Ovary (tissue), 9 donors: ENCODE measurements around the gene CENPP. TPM values are rescaled to one million over a fixed set of nuclear protein-coding genes. Genes with fewer than 3 reads are reported as not detected.
A peak's percentile ranks its signal among the peaks of the same experiment; 100 is the strongest.

Experiments
- DNase-seq, 5 donors: peaks; one replicate each; pipeline ENCODE4 v3.0.0-alpha.2; 2019 to 2020
- H3K27ac ChIP-seq, 2 donors: fragments of 200-600 bp; one replicate each; pipeline versions ENCODE4 v1.5.1 to v1.8.0; 2019 to 2022
- H3K27me3 ChIP-seq: fragments of 200-600 bp; one replicate; pipeline ENCODE4 v1.8.0; 2022
- H3K36me3 ChIP-seq: fragments of 200-600 bp; sonication (generic); one replicate; pipeline ENCODE4 v1.5.1; 2019
- H3K4me1 ChIP-seq: one replicate; pipeline ENCODE4 v1.8.1; 2013; ENCODE audit warnings: mild to moderate bottlenecking, moderate library complexity; ENCODE audit not compliant: insufficient read depth
- H3K4me3 ChIP-seq: fragments of 200-600 bp; sonication (generic); one replicate; pipeline ENCODE4 v1.5.1; 2017
- H3K9me3 ChIP-seq, 2 donors: fragments of 200-600 bp in 1 of 2; sonication (generic) in 1 of 2; one replicate each; pipeline versions ENCODE4 v1.5.1 to v1.8.1; 2013 to 2019; ENCODE audit warnings: mild to moderate bottlenecking in 1 of 2, moderate library complexity in 1 of 2
- CTCF ChIP-seq, 3 donors: fragments of 450-650 bp in 2 of 3; fragments of 200-600 bp in 1 of 3; IDR thresholded peaks; one replicate each; pipeline versions ENCODE4 v1.5.1 to v1.8.0; 2016 to 2022; ENCODE audit warnings: antibody characterized with exemption in 3 of 3, mild to moderate bottlenecking in 1 of 3
- EP300 ChIP-seq: sonication (generic); formaldehyde crosslinking; IDR thresholded peaks from one replicate; pipeline ENCODE4 v1.6.1; 2017; ENCODE audit warnings: antibody characterized with exemption
- POLR2A ChIP-seq: fragments of 450-650 bp; IDR thresholded peaks from one replicate; pipeline ENCODE4 v1.6.1; 2017; ENCODE audit warnings: antibody characterized with exemption, mild to moderate bottlenecking, moderate library complexity
- WGBS, 3 donors: extraction: QIAGEN DNeasy Blood & Tissue Kit in 1 of 3; methylation state at CpG; one replicate each; pipeline versions ENCODE4 v1.1.5 to v1.1.7; 2013 to 2017; 5-methylcytosine and 5-hydroxymethylcytosine counted together
- intact Hi-C, 4 donors: fragments of 100-400 bp; cut with DNase I; formaldehyde crosslinking; loops; one replicate each; pipeline versions ENCODE4 v1.11.0 to v1.15.1; 2022 to 2023
- polyA plus RNA-seq, 2 donors: library from polyadenylated mRNA; stranded (reverse); fragments of 200-250 nt in 1 of 2; fragments of 350-450 nt in 1 of 2; fragmentation: Illumina TruSeq in 1 of 2; extraction: RNeasy Lipid Tissue Mini Kit (QIAGEN cat#74804) in 1 of 2; gene quantifications; one replicate each; pipeline ENCODE4 v1.2.3, GENCODE V29; 2013 to 2014
- total RNA-seq, 7 donors: library from RNA; depleted of rRNA in 2 of 7; stranded (reverse); fragments of >200 nt in 2 of 7; fragmentation: NEBNext Ultra II Directional in 3 of 7; extraction: Animal tissue kit (Norgen Biotek cat#: 25700) in 3 of 7; gene quantifications; one replicate each; pipeline versions ENCODE4 v1.1.0 to v1.2.4, GENCODE V29; 2016 to 2023
- donor health status: DM: no; HTN: no; CAD: no; lungs with moderate emphysema.
- donor health status: DM: no; HTN: no; CAD: no.
- donor health status: Bipolar disorder and iron deficiency.
- donor health status: DM: yes; HTN: yes; CAD: no.
- donor health status: DM: no; HTN: no; CAD: no.
- donor health status: DM: yes; HTN: yes; CAD: no.

Gene CENPP
- total and polyA plus RNA-seq, 9 donors = 1.4 to 9.5 (median 5.8) TPM

DNA sequence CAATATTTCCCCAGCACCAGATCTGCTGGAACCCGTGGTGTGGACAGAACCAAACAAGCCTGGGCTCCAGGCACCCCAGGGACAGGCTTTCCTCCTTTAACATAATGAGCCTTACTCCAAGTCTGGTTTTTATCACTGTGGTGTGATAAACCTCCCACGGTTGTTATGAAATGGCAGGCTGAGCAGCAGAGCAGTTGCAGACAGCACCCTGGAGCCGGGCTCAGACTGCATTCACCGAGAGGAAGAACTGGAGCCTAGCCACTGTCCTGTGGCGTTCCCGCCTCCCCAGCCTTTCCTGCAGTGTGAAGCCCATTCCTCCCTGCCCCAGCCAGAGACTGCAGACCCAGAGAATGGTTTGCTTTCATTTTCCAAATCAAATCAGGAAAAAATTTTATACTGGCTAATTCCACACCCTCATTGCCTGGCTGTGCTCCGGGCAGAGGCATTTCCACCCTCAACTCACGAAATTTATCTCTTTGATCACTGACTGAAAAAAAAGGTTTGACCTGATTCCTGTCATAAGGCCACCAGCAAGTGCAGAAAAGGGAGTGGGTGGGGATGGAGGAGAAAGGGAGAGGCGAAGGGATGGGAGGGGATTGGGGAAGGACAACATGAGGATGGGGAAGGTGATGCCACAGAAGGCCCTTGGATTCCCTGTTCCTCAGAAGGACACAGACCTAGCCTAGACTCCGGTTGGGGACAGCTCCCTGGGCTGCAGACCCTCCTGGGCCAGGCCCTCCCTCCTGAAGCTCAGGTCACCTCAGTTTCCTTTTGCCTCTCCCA, 325.3 kb downstream of the CENPP start:
- 16 to 25% (median 16%) methylated on average over 10 of the region's 10 CpGs for WGBS, 3 donors
- peak overlapping the region in 1 of 2 donors; percentile 63 for H3K27ac ChIP-seq
- H3K4me1 ChIP-seq = peaks cover 11% of the 10 kb centered on the region
- H3K9me3 ChIP-seq = no peaks in the 10 kb centered on the region
- intact Hi-C loops = loop anchor here in 1 of 4 donors (5.0 kb wide), 1 partner anchor 509 kb away; no protein-coding TSS in a partner anchor
- TF ChIP-seq CTCF (IDR thresholded peaks at IDR 0.05) = no peak
- TF ChIP-seq EP300 = no peak
- TF ChIP-seq POLR2A = no peak
- H3K36me3 ChIP-seq = no peaks in the 10 kb centered on the region
- H3K27me3 ChIP-seq = no peaks in the 10 kb centered on the region
- DNase-seq = peak; percentile 68 to 83 (median 76)
- H3K4me3 ChIP-seq = no peak overlapping the region

GRCh38 chr9:92652461-92652860, 326.7 kb downstream of the CENPP start:
- DNase-seq = no peak
- 82 to 85% (median 82%) methylated on average over 1 of the region's 1 CpG for WGBS, 3 donors
- Histone ChIP-seq H3K4me3 (no peak overlapping the region), H3K27ac (no peak overlapping the region), H3K36me3 (no peaks in the 10 kb centered on the region), H3K4me1 (peaks cover 11% of the 10 kb centered on the region), H3K9me3 (no peaks in the 10 kb centered on the region), H3K27me3 (no peaks in the 10 kb centered on the region)
- no peak for TF ChIP-seq CTCF (IDR thresholded peaks at IDR 0.05)
- TF ChIP-seq POLR2A = no peak
- no peak for TF ChIP-seq EP300
- intact Hi-C loops = loop anchor here in 1 of 4 donors (5.0 kb wide), 1 partner anchor 510 kb away; no protein-coding TSS in a partner anchor

GRCh38 chr9:92654481-92655301, 328.9 kb downstream of the CENPP start:
- intact Hi-C loops = loop anchor here in 1 of 4 donors (5.0 kb wide), 1 partner anchor 512 kb away; no protein-coding TSS in a partner anchor
- Histone ChIP-seq H3K27ac (no peak overlapping the region), H3K9me3 (no peaks in the 10 kb centered on the region), H3K27me3 (no peaks in the 10 kb centered on the region), H3K4me3 (no peak overlapping the region), H3K4me1 (peaks cover 11% of the 10 kb centered on the region), H3K36me3 (no peaks in the 10 kb centered on the region)
- no peak for TF ChIP-seq CTCF (IDR thresholded peaks at IDR 0.05)
- TF ChIP-seq EP300 = no peak
- TF ChIP-seq POLR2A = no peak
- DNase-seq = peak in 2 of 5 donors; percentile 18 to 32
- 92 to 97% (median 94%) methylated on average over 17 to 19 of the region's 19 CpGs for WGBS, 3 donors

DNA sequence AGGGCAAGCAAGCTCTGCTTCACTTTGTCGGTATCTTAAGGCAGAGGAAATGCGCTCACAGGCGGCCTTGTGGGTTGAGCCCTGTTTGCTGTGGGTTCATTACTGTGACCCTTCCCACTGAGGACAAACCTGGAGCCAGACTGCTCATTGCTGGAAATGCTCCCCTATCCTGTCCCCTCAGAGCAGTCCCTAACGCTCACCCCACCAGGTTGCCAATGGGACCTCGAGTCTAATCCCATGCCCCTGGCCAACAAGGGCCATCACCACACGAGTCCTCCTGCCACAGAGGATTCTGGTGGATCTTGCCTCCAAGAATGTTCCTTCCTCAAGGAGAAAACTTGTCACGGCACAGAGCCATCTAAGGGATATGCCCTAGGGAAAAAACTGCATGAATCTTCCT, 329.6 kb downstream of the CENPP start:
- intact Hi-C loops = no loop called here
- TF ChIP-seq CTCF (IDR thresholded peaks at IDR 0.05) (no peak), POLR2A (no peak), EP300 (no peak)
- WGBS, 3 donors = 97 to 98% (median 97%) methylated on average over 7 of the region's 7 CpGs
- no peaks in the 10 kb centered on the region for H3K9me3 ChIP-seq
- H3K4me3 ChIP-seq = no peak overlapping the region
- no peak overlapping the region for H3K27ac ChIP-seq
- DNase-seq = peak in 2 of 5 donors; percentile 17 to 18
- H3K27me3 ChIP-seq = no peaks in the 10 kb centered on the region
- H3K36me3 ChIP-seq = no peaks in the 10 kb centered on the region
- H3K4me1 ChIP-seq = peaks cover 9% of the 10 kb centered on the region
